Measurements from ENCODE around the gene SFN. TPM values are rescaled to one million over a fixed set of nuclear protein-coding genes. Genes with fewer than 3 reads are reported as not detected.
"Not testable (repeated sequence)": the region's sequence is repeated elsewhere in the genome, so short reads cannot be mapped to it uniquely, and the experiment has no call there.

SFN gene
- total RNA-seq, 3 donors from 2014 or later (not counting 1 experiment from before 2014, with no cell fraction given): 0.66 to 1.3 TPM; not detected in 1

- Histone ChIP-seq H3K9me3 (ENCODE audit: control insufficient read depth, insufficient read depth, low read length) (no peaks in the 10 kb centered on the region), H3K36me3 (ENCODE audit: control insufficient read depth, insufficient read depth, low read length) (peaks cover 63% of the 10 kb centered on the region)
Observed at GRCh38 chr1:26844424-26845196, 18.3 kb upstream of the SFN start.

GRCh38 chr1:26847826-26848225 lies 15.1 kb upstream of the SFN start:
- not testable (repeated sequence) for H3K36me3 Mint-ChIP-seq; H3K9me3 ChIP-seq (ENCODE audit: control insufficient read depth, insufficient read depth, low read length)
- H3K27ac Mint-ChIP-seq: peak overlapping the region; percentile 29 to 56

More at GRCh38 chr1:26844424-26845196, 18.3 kb upstream of the SFN start:
- Mint-ChIP-seq H3K27me3 (ENCODE audit: low read depth in 2 of 2) (no peaks in the 10 kb centered on the region), H3K36me3 (no peaks in the 10 kb centered on the region), H3K9me3 (no peaks in the 10 kb centered on the region), H3K27ac (peak overlapping the region in 1 of 2 donors; percentile 14), H3K4me3 (no peak overlapping the region), H3K4me1 (peaks cover 0 to 4% of the 10 kb centered on the region in 2 donors)
- WGBS (ENCODE audit: insufficient coverage): 94% methylated on average over 13 of the region's 13 CpGs
- Histone ChIP-seq H3K4me3 (ENCODE audit: low read length) (no peak overlapping the region), H3K27ac (ENCODE audit: low read length) (no peak overlapping the region), H3K27me3 (ENCODE audit: control insufficient read depth, insufficient read depth, low read length) (no peaks in the 10 kb centered on the region), H3K4me1 (ENCODE audit: control insufficient read depth, insufficient read depth, low read length) (peaks cover 1% of the 10 kb centered on the region)
- TF ChIP-seq CTCF (IDR thresholded peaks at IDR 0.05): no peak
- intact Hi-C loops (cut with micrococcal nuclease): no loop called here
- DNase-seq (no peak), ATAC-seq (no peak)

GRCh38 chr1:26848499-26848898 lies 14.4 kb upstream of the SFN start:
- intact Hi-C loops (cut with micrococcal nuclease): no loop called here
- TF ChIP-seq CTCF (IDR thresholded peaks at IDR 0.05): no peak
- no peaks in the 10 kb centered on the region for H3K9me3 ChIP-seq (ENCODE audit: control insufficient read depth, insufficient read depth, low read length)
- Mint-ChIP-seq H3K27ac (peak overlapping the region in 1 of 2 donors; percentile 56), H3K36me3 (no peaks in the 10 kb centered on the region), H3K4me3 (no peak overlapping the region), H3K4me1 (peaks cover 0 to 10% of the 10 kb centered on the region in 2 donors), H3K27me3 (ENCODE audit: low read depth in 2 of 2) (no peaks in the 10 kb centered on the region), H3K9me3 (no peaks in the 10 kb centered on the region)
- ATAC-seq (no peak), DNase-seq (no peak)
- peaks cover 74% of the 10 kb centered on the region for H3K36me3 ChIP-seq (ENCODE audit: control insufficient read depth, insufficient read depth, low read length)
- H3K4me3 ChIP-seq (ENCODE audit: low read length): no peak overlapping the region
- no peaks in the 10 kb centered on the region for H3K27me3 ChIP-seq (ENCODE audit: control insufficient read depth, insufficient read depth, low read length)
- H3K27ac ChIP-seq (ENCODE audit: low read length): no peak overlapping the region
- WGBS (ENCODE audit: insufficient coverage): 97% methylated on average over 10 of the region's 10 CpGs
- no peaks in the 10 kb centered on the region for H3K4me1 ChIP-seq (ENCODE audit: control insufficient read depth, insufficient read depth, low read length)

More at GRCh38 chr1:26847826-26848225, 15.1 kb upstream of the SFN start:
- H3K4me1 Mint-ChIP-seq; H3K27me3 Mint-ChIP-seq (ENCODE audit: low read depth in 2 of 2); intact Hi-C loops (cut with micrococcal nuclease); H3K4me3 Mint-ChIP-seq; H3K27me3 ChIP-seq (ENCODE audit: control insufficient read depth, insufficient read depth, low read length); H3K9me3 Mint-ChIP-seq; H3K27ac ChIP-seq (ENCODE audit: low read length); H3K4me3 ChIP-seq (ENCODE audit: low read length); DNase-seq; H3K4me1 ChIP-seq (ENCODE audit: control insufficient read depth, insufficient read depth, low read length); ATAC-seq: not testable (repeated sequence)
- H3K36me3 ChIP-seq (ENCODE audit: control insufficient read depth, insufficient read depth, low read length): peaks cover 71% of the 10 kb centered on the region
- WGBS (ENCODE audit: insufficient coverage): 93% methylated on average over 6 of the region's 6 CpGs

- Mint-ChIP-seq H3K27ac (peak overlapping the region in 1 of 2 donors; percentile 24), H3K27me3 (ENCODE audit: low read depth in 2 of 2) (no peaks in the 10 kb centered on the region), H3K36me3 (no peaks in the 10 kb centered on the region), H3K9me3 (no peaks in the 10 kb centered on the region), H3K4me1 (peaks cover 0 to 10% of the 10 kb centered on the region in 2 donors), H3K4me3 (no peak overlapping the region)
- DNase-seq: no peak
- Histone ChIP-seq H3K4me3 (ENCODE audit: low read length) (no peak overlapping the region), H3K27me3 (ENCODE audit: control insufficient read depth, insufficient read depth, low read length) (no peaks in the 10 kb centered on the region), H3K4me1 (ENCODE audit: control insufficient read depth, insufficient read depth, low read length) (no peaks in the 10 kb centered on the region), H3K9me3 (ENCODE audit: control insufficient read depth, insufficient read depth, low read length) (no peaks in the 10 kb centered on the region), H3K27ac (ENCODE audit: low read length) (no peak overlapping the region), H3K36me3 (ENCODE audit: control insufficient read depth, insufficient read depth, low read length) (peaks cover 78% of the 10 kb centered on the region)
- no peak for ATAC-seq
- intact Hi-C loops (cut with micrococcal nuclease): no loop called here
- no peak for TF ChIP-seq CTCF (IDR thresholded peaks at IDR 0.05)
- WGBS (ENCODE audit: insufficient coverage): 90% methylated on average over 10 of the region's 10 CpGs
Observed at GRCh38 chr1:26848941-26849774, 13.8 kb upstream of the SFN start.
